GM21367 (cell line): ENCODE data around the gene MAML3.

Experiments used
- ATAC-seq: cut with Tn5 transposase; IDR thresholded peaks from one replicate; pipeline ENCODE4 v1.9.1; 2021; ENCODE audit not compliant: unreplicated experiment

MAML3 gene

GRCh38 chr4:139797287-139797686 is 356.7 kb downstream of the MAML3 start:
- no peak for ATAC-seq

- ATAC-seq: no peak
Measured at GRCh38 chr4:139795527-139796314, 358.3 kb downstream of the MAML3 start.

GRCh38 chr4:139794158-139794954 is 359.6 kb downstream of the MAML3 start:
- ATAC-seq: no peak

GRCh38 chr4:139791681-139792080 is 362.3 kb downstream of the MAML3 start:
- no peak for ATAC-seq

- ATAC-seq: no peak
Measured at GRCh38 chr4:139790291-139790690, 363.7 kb downstream of the MAML3 start.

GRCh38 chr4:139789096-139789654 is 364.8 kb downstream of the MAML3 start:
- no peak for ATAC-seq

- ATAC-seq: no peak
Measured at GRCh38 chr4:139786494-139787354, 367.3 kb downstream of the MAML3 start.

GRCh38 chr4:139785356-139785755 is 368.6 kb downstream of the MAML3 start:
- no peak for ATAC-seq

- no peak for ATAC-seq
Measured at GRCh38 chr4:139783741-139784484, 370.1 kb downstream of the MAML3 start.

GRCh38 chr4:139782926-139783522 is 371.0 kb downstream of the MAML3 start:
- no peak for ATAC-seq

- no peak for ATAC-seq
Measured at GRCh38 chr4:139781066-139781465, 372.9 kb downstream of the MAML3 start.

- ATAC-seq: no peak
Measured at GRCh38 chr4:139779691-139780090, 374.3 kb downstream of the MAML3 start.

- no peak for ATAC-seq
Measured at GRCh38 chr4:139777757-139778156, 376.2 kb downstream of the MAML3 start.

- ATAC-seq: no peak
Measured at GRCh38 chr4:139776235-139776634, 377.7 kb downstream of the MAML3 start.

- ATAC-seq: no peak
Measured at GRCh38 chr4:139774759-139775487, 379.1 kb downstream of the MAML3 start.

GRCh38 chr4:139773560-139774318 is 380.2 kb downstream of the MAML3 start:
- ATAC-seq: no peak

- ATAC-seq: no peak
Measured at GRCh38 chr4:139770361-139770760, 383.6 kb downstream of the MAML3 start.

GRCh38 chr4:139769364-139769763 is 384.6 kb downstream of the MAML3 start:
- no peak for ATAC-seq
